B cell (primary cell): Measurements from ENCODE around the gene PPFIA2. TPM values are rescaled to one million over a fixed set of nuclear protein-coding genes. Genes with fewer than 3 reads are reported as not detected.

ENCODE experiments used
- ATAC-seq: fragments of 200-7000 bp; cut with Tn5 transposase; one replicate; pipeline ENCODE4 v1.10.0; 2021; ENCODE audit warnings: low read depth, mild to moderate bottlenecking, moderate number of reproducible peaks, moderate library complexity
- CTCF ChIA-PET: fragments of 350-600 bp; sonication (Branson Sonifier 250); formaldehyde crosslinking; loops from one replicate; lab custom pipeline; 2021; ENCODE audit warnings: antibody characterized with exemption, inconsistent platforms; lab: Charles Lee
- POLR2A ChIA-PET: fragments of 350-600 bp; sonication (Branson Sonifier 250); formaldehyde crosslinking; loops from one replicate; lab custom pipeline; 2021; ENCODE audit warnings: antibody characterized with exemption; lab: Charles Lee
- DNase-seq: peaks from one replicate; pipeline ENCODE4 v3.0.0; 2013
- H2AFZ ChIP-seq: 2 replicates; pipeline ENCODE4 v1.6.1; 2012; ENCODE audit warnings: mild to moderate bottlenecking, low read depth, low read length; ENCODE audit not compliant: insufficient read depth, poor library complexity, severe bottlenecking
- H3K27ac ChIP-seq, 2 donors: 1 replicate in 1 of 2; 2 replicates in 1 of 2; pipeline ENCODE4 v1.5.1; 2012 to 2013; ENCODE audit warnings: low read length in 2 of 2, mild to moderate bottlenecking in 2 of 2, moderate library complexity in 1 of 2
- H3K27me3 ChIP-seq, 4 experiments: fragments of 200-600 bp in 1 of 4; sonication (generic) in 1 of 4; replicated peaks in 1 of 4; 1 replicate in 2 of 4; 2 replicates in 2 of 4; pipeline versions ENCODE4 v1.6.1 to v1.7.0; 2013 to 2016; ENCODE audit warnings: low read length in 3 of 4, mild to moderate bottlenecking in 2 of 4, mixed read lengths in 1 of 4, moderate library complexity in 1 of 4; ENCODE audit not compliant: insufficient read depth in 4 of 4, control insufficient read depth in 3 of 4; ENCODE audit errors: control extremely low read depth in 1 of 4
- H3K36me3 ChIP-seq, 2 experiments: replicated peaks in 1 of 2; 1 replicate in 1 of 2; 2 replicates in 1 of 2; pipeline versions ENCODE4 v1.6.1 to v1.7.1; 2013; ENCODE audit warnings: low read length in 1 of 2; ENCODE audit not compliant: insufficient read depth in 2 of 2, control insufficient read depth in 1 of 2; ENCODE audit errors: control extremely low read depth in 1 of 2, extremely low read depth in 1 of 2
- H3K4me1 ChIP-seq, 2 donors: fragments of 200-600 bp in 1 of 2; sonication (generic) in 1 of 2; 1 replicate in 1 of 2; 2 replicates in 1 of 2; pipeline versions ENCODE4 v1.5.1 to v1.6.1; 2013 to 2017; ENCODE audit warnings: low read length in 2 of 2; ENCODE audit not compliant: control insufficient read depth in 2 of 2, insufficient read depth in 2 of 2
- H3K4me2 ChIP-seq: replicated peaks from 2 replicates; pipeline ENCODE3; 2012; ENCODE audit warnings: mild to moderate bottlenecking, low read depth, low read length; ENCODE audit not compliant: poor library complexity, severe bottlenecking
- H3K4me3 ChIP-seq, 5 experiments: fragments of 200-600 bp in 1 of 5; sonication (generic) in 1 of 5; 1 replicate in 3 of 5; 2 replicates in 2 of 5; pipeline versions ENCODE4 v1.5.1 to v1.7.0; 2011 to 2016; ENCODE audit warnings: low read length in 4 of 5, mild to moderate bottlenecking in 4 of 5, low read depth in 2 of 5, control low read depth in 1 of 5, moderate library complexity in 1 of 5; ENCODE audit not compliant: insufficient read depth in 1 of 5; ENCODE audit errors: control extremely low read depth in 1 of 5, extremely low read depth in 1 of 5
- H3K79me2 ChIP-seq: fragments of 200-600 bp; sonication (generic); one replicate; pipeline ENCODE4 v1.6.0; 2016; ENCODE audit warnings: low read length; ENCODE audit not compliant: control insufficient read depth, insufficient read depth
- H3K9ac ChIP-seq: fragments of 200-600 bp; sonication (generic); 2 replicates; pipeline ENCODE4 v1.6.1; 2017; ENCODE audit warnings: mild to moderate bottlenecking, low read length, moderate library complexity
- H3K9me3 ChIP-seq, 3 donors: one replicate each; pipeline versions ENCODE4 v1.6.1 to v1.7.1; 2013; ENCODE audit warnings: low read length in 2 of 3; ENCODE audit not compliant: control insufficient read depth in 2 of 3, insufficient read depth in 1 of 3; ENCODE audit errors: control extremely low read depth in 1 of 3
- H4K20me1 ChIP-seq: 2 replicates; pipeline ENCODE4 v1.6.0; 2012; ENCODE audit warnings: mild to moderate bottlenecking, low read length; ENCODE audit not compliant: insufficient read depth, control insufficient read depth, poor library complexity, severe bottlenecking
- H3K27ac Mint-ChIP-seq: one replicate; pipeline ENCODE4 v1.8.0; 2021; ENCODE audit warnings: mixed read lengths
- H3K27me3 Mint-ChIP-seq: one replicate; pipeline ENCODE4 v1.8.0; 2021; ENCODE audit warnings: mixed read lengths
- H3K4me1 Mint-ChIP-seq: one replicate; pipeline ENCODE4 v1.8.0; 2021; ENCODE audit warnings: mixed read lengths
- H3K4me3 Mint-ChIP-seq: one replicate; pipeline ENCODE4 v1.8.0; 2021; ENCODE audit warnings: mixed read lengths
- H3K9me3 Mint-ChIP-seq: one replicate; pipeline ENCODE4 v1.8.0; 2022; ENCODE audit warnings: mixed read lengths; ENCODE audit not compliant: insufficient read depth
- CTCF ChIP-seq: fragments of 200-600 bp; IDR thresholded peaks from one replicate; pipeline ENCODE4 v1.8.0; 2022; ENCODE audit warnings: antibody characterized with exemption, mild to moderate bottlenecking
- EZH2 ChIP-seq: IDR thresholded peaks from 2 replicates; pipeline ENCODE4 v1.6.1; 2012; ENCODE audit warnings: borderline replicate concordance, low read depth, mild to moderate bottlenecking, moderate library complexity, low read length; ENCODE audit not compliant: insufficient read depth, poor library complexity, severe bottlenecking
- WGBS: methylation state at CpG from one replicate; pipeline ENCODE4 v1.1.5; 2013; ENCODE audit warnings: missing lambda C conversion rate; ENCODE audit not compliant: insufficient coverage; 5-methylcytosine and 5-hydroxymethylcytosine counted together
- intact Hi-C: fragments of 100-400 bp; cut with micrococcal nuclease; formaldehyde crosslinking; loops from one replicate; pipeline ENCODE4 v1.10.0; 2022
- polyA plus RNA-seq: library from polyadenylated mRNA; depleted of rRNA; stranded (reverse); fragments of >200 nt; gene quantifications from 2 replicates; pipeline ENCODE4 v1.2.3, GENCODE V29; 2012
- total RNA-seq, 2 donors: library from RNA; stranded (reverse); fragments of 120-200 nt in 1 of 2; gene quantifications; 1 replicate in 1 of 2; 2 replicates in 1 of 2; pipeline versions ENCODE4 v1.2.3 to v1.2.4, GENCODE V29; 2013 to 2022

The PPFIA2 gene
- total and polyA plus RNA-seq, 2 donors (not counting 1 experiment from before 2014, with no cell fraction given): not detected

GRCh38 chr12:81758421-81759189 is 545 bp downstream of the PPFIA2 start:
- CTCF ChIA-PET: no interaction called here
- Histone ChIP-seq H2AFZ (no peak overlapping the region), H3K27me3 (peaks cover 0 to 15% (median 5%) of the 10 kb centered on the region in 4 experiments), H3K36me3 (no peaks in the 10 kb centered on the region), H3K27ac (no peak overlapping the region), H3K4me1 (peaks cover 0 to 3% of the 10 kb centered on the region in 2 donors), H3K4me3 (no peak overlapping the region), H4K20me1 (no peaks in the 10 kb centered on the region), H3K9ac (no peak overlapping the region), H3K4me2 (no peak overlapping the region), H3K79me2 (no peaks in the 10 kb centered on the region), H3K9me3 (peaks cover 0 to 6% (median 2%) of the 10 kb centered on the region in 3 donors)
- Mint-ChIP-seq H3K27ac (no peak overlapping the region), H3K4me3 (no peak overlapping the region), H3K4me1 (peaks cover 8% of the 10 kb centered on the region), H3K9me3 (no peaks in the 10 kb centered on the region), H3K27me3 (peaks cover 25% of the 10 kb centered on the region)
- 2% methylated on average over 38 of the region's 50 CpGs for WGBS
- TF ChIP-seq EZH2: no peak
- TF ChIP-seq CTCF: no peak
- ATAC-seq: no peak
- POLR2A ChIA-PET: no interaction called here
- no peak for DNase-seq
- intact Hi-C loops: no loop called here

- no peak for DNase-seq
- H4K20me1 ChIP-seq: no peaks in the 10 kb centered on the region
- no peak for TF ChIP-seq EZH2
- no peak for TF ChIP-seq CTCF
- H3K4me1 ChIP-seq: peaks cover 0 to 3% of the 10 kb centered on the region in 2 donors
- no peak overlapping the region for H3K27ac Mint-ChIP-seq
- ChIA-PET POLR2A (no interaction called here), CTCF (no interaction called here)
- no peak overlapping the region for H3K27ac ChIP-seq
- no peak for ATAC-seq
- peaks cover 0 to 15% (median 5%) of the 10 kb centered on the region in 4 experiments for H3K27me3 ChIP-seq
- no peaks in the 10 kb centered on the region for H3K79me2 ChIP-seq
- H3K9ac ChIP-seq: no peak overlapping the region
- intact Hi-C loops: no loop called here
- H3K4me3 ChIP-seq: no peak overlapping the region
- H2AFZ ChIP-seq: no peak overlapping the region
- H3K27me3 Mint-ChIP-seq: peaks cover 25% of the 10 kb centered on the region
- 20% methylated on average over 6 of the region's 7 CpGs for WGBS
- H3K36me3 ChIP-seq: no peaks in the 10 kb centered on the region
- H3K4me3 Mint-ChIP-seq: no peak overlapping the region
- no peaks in the 10 kb centered on the region for H3K9me3 Mint-ChIP-seq
- peaks cover 0 to 6% (median 2%) of the 10 kb centered on the region in 3 donors for H3K9me3 ChIP-seq
- no peak overlapping the region for H3K4me2 ChIP-seq
- peaks cover 8% of the 10 kb centered on the region for H3K4me1 Mint-ChIP-seq
Observed at GRCh38 chr12:81757731-81758365, 1.3 kb downstream of the PPFIA2 start.
